Tongue (tissue), 2 donors: Measurements from ENCODE around the gene GMEB2. TPM values are rescaled to one million over a fixed set of nuclear protein-coding genes. Genes with fewer than 3 reads are reported as not detected.
"Not testable (repeated sequence)": the region's sequence is repeated elsewhere in the genome, so short reads cannot be mapped to it uniquely, and the experiment has no call there.

ENCODE experiments used
- DNase-seq: peaks from one replicate; pipeline ENCODE4 v3.0.0-alpha.2; 2015
- total RNA-seq: library from RNA; depleted of rRNA; stranded (reverse); fragments of >200 nt; gene quantifications from one replicate; pipeline ENCODE4 v1.2.3, GENCODE V29; 2014

GMEB2 gene
- 9.9 TPM for total RNA-seq

GRCh38 chr20:63626424-63627128 is at the start of gene GMEB2:
TSS of gene GMEB2 (minus strand) at chr20:63627101. CDS start at chr20:63619397, 7,704 bp downstream.
- DNase-seq, result peak; percentile 90

DNA sequence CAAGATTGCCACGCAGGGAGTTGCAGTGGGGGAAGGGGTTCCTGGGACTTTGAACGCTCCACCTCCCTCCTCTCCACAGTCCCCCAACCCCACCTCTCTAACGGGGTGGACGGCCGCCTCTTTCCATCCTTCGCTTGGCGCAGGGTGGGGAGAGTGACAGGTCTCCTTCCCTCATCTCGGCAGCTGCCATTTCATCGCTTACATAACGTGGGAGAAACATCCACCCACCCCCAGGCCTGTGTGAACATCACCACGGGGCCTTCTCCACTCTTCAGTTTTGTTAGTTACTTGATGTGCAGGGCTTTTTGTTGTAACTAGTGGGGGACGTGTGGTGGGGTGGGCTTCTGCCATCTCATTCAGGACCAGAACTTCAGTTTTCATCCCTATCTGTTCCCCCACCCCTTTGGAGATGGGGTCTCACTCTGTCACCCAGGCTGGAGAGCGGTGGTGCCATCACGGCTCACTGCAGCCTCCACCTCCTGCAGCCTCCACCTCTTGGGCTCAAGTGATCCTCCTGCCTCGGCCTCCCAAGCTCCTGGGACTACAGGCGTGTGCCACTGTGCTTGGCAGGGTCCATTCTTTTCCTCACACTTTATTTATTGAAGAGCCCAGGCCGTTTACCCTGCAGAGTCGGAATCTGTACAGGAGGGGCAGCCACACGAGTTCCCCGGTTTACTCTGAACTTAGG is 48.9 kb upstream of the GMEB2 start:
- DNase-seq, result no peak

GRCh38 chr20:63673951-63674350 is 47.0 kb upstream of the GMEB2 start:
- no peak for DNase-seq

DNA sequence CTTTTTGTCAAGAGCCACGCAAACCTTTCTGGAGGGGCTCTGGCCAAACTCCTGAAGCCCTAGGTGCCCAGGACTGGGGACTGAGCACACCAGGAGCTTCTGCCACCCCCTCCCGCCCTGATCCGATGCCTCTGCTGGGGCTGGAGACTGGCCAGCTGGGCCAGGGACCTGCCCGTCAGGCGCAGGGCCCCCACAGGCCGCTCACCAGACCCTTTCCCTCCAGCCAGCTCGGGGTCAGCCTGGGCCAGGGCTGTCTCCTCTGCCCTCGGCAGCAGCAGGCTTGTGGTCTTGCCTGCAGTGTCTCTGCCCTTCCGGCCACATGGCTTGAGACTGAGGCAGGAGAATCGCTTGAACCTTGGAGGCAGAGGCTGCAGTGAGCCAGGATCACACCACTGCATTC is 45.8 kb upstream of the GMEB2 start:
- DNase-seq, result no peak

DNA sequence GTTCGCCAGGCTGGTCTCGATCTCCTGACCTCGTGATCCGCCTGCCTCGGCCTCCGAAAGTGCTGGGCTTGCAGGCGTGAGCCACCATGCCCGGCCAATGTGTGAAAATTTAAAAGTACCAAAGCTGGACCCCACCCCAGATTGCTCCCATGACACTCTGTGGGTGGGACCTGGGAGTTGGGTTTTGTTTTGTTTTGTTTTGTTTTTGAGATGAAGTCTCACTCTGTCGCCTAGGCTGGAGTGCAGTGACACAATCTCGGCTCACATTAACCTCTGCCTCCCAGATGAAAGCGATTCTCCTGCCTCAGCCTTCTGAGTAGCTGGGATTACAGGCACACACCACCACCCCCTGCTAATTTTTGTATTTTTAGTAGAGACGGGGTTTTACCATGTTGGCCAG is 44.8 kb upstream of the GMEB2 start:
- not testable (repeated sequence) for DNase-seq

DNA sequence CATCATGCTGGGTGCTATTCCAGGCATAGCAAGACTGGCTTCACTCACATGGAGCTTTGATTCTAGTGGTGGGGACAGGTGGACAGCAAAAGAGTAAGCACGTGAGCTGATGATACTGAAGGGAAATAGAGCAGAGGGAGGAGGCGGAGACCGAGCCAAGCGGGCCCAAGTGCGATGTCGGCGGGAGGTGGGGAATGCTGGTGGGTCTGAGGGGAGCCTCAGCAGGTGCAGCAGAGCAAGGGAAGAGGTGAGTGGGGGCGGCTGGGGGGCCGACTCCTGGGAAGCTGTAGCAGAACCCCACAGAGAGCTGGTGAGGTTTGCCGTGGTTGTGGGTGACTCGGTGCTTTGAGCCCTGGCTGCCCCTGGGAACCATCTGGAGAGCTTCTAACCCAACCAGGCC is 41.5 kb upstream of the GMEB2 start:
- DNase-seq, result no peak

GRCh38 chr20:63667858-63668257 is 41.0 kb upstream of the GMEB2 start:
- no peak for DNase-seq

DNA sequence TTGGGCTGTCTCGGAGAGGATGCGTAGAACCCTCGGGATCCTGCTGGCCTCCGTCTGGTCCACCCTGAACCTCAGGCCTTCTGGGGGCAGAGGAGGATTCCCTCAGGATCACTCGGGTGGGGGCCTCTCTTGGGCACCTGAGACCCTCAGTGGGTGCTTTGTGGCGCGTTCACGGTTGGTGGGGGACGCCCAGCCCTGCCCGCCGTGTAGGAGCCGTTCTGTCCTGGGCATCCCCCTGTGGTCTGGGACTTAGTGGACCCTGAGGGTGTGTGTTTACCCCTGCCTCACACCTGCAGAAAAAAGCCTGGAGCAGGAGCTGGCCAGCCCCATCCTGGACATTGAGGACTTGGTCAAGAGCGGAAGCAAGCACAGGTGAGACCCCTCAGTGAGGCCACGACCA is 38.8 kb upstream of the GMEB2 start:
- DNase-seq, result no peak

- DNase-seq, result no peak
These were observed 38.1 kb upstream of the GMEB2 start for GRCh38 chr20:63664861-63665594.

- DNase-seq, result no peak
These were observed 37.4 kb upstream of the GMEB2 start for GRCh38 chr20:63664143-63664851.

GRCh38 chr20:63663332-63664066 is 36.6 kb upstream of the GMEB2 start:
- no peak for DNase-seq

GRCh38 chr20:63662813-63663189 is 35.9 kb upstream of the GMEB2 start:
- DNase-seq, result no peak

DNA sequence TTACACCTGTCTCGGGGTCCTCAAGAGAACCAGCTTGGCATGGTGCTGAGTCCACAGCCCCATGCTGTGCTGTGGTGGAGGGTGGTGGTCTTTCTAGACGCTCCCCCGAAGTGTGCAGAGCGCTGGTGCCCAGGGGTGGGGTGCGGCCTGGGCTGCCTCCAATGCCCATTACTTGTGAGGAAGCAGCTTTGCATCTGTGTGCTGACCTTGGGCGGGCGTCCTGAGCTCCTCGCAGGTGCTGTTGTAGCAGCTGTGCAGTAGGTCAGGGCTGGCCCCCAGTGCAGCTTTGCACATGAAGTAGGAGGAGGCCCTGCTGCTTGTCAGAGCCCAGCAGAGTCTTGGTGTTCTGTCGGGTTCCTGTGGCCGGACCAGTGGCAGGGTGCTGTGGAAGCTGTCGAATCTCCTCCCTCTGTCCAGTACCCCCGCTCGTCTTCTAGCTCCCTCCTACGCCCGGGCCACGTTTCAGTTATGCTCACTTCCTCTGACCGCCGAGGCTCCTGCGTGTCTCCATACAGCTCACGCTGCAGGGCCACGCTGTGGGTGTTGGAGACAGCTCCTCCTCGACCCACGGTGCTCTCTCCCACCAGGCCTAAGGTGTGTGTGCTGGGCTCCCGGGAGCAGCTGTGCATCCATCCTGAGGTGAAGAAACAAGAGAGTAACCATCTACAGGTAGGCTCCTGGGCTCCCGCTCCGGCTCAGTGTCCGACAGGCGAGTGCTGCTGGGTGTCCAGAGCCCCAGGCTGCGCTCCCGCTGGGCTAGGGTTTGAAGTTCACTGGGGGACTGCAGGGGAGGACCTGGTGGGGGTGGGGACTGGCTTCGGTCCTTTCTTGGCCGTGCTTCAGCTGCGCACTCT is 35.3 kb upstream of the GMEB2 start:
- no peak for DNase-seq

DNA sequence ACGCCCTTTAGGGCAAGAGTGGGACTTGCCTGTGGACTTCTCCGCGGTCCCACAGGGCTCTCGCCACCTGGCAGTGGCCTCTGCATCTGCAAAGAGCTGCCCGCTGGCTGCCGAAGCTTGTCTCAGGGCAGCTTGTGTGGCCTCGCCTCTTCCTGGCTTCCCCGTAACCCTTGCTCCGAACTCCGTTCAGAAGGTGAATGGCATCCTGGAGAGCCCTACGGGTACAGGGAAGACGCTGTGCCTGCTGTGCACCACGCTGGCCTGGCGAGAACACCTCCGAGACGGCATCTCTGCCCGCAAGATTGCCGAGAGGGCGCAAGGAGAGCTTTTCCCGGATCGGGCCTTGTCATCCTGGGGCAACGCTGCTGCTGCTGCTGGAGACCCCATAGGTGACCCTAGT is 34.2 kb upstream of the GMEB2 start:
- DNase-seq, result no peak

GRCh38 chr20:63660622-63661021 is 33.7 kb upstream of the GMEB2 start:
- DNase-seq, result no peak

DNA sequence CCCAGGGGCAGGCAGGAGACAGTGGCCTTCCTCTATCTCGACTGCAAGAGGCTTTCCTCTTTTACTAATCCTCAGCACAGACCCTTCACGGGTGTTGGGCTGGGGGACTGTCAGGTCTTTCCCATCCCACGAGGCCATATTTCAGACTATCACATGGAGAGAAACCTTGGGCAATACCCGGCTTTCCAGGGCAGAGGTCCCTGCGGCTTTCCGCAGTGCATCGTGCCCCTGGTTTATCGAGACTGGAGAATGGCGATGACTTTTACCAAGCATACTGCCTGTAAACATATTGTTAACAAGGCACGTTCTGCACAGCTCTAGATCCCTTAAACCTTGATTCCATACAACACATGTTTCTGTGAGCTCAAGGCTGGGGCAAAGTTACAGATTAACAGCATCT is 33.3 kb upstream of the GMEB2 start:
- not testable (repeated sequence) for DNase-seq

DNA sequence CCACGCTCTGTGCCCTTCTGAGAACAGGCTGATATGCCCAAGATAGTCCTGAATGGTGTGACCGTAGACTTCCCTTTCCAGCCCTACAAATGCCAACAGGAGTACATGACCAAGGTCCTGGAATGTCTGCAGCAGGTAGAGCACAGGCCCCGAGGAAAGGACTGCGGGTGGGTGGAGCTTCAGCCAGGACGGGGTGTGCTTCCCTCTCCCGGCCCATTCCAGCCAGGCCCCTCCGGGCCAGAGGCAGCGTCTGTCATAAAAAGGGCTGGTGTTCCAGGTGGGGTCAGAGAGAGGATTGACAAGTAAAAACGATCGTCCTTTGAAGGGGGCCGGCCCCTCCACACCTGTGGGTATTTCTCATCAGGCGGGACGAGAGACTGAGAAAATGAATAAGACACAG is 32.5 kb upstream of the GMEB2 start:
- DNase-seq, result no peak

DNA sequence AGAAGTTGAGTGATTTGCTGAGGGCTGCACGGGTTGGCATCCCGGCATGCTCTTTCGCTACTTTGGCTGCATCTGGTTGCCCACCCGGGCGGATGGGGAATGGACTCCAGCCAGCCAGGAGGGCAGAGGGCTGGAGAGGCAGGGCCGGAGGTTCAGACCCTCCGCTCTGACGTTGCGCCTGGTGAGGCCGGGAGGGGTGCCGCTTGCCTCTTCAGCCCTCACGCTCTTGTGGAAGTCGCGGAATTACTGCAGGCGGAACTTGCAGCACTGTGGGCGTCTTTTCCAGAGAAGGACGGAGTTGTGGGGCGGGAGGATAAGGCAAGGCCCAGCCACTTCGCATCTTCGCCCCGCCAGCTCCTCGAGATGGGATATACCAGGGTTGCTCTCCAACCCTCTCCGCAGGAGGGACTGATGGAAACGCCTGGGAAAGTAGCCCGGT is 31.9 kb upstream of the GMEB2 start:
- no peak for DNase-seq

- peak; percentile 95 for DNase-seq
These were observed 31.2 kb upstream of the GMEB2 start, which contains the start of gene RTEL1 for GRCh38 chr20:63657937-63658748. TSS of gene RTEL1 (plus strand) at chr20:63658312. CDS start at chr20:63659403, 1,091 bp downstream.
